Measurements from ENCODE around the gene DIP2C.

- TF ChIP-seq CTCF (IDR thresholded peaks at IDR 0.05) (no peak), POLR2A (IDR thresholded peaks at IDR 0.05) (no peak)
Observed at GRCh38 chr10:380313-380940, 309.0 kb downstream of the DIP2C start.
